GM19328 (cell line): Measurements from ENCODE around the gene SLC36A3.
A peak's percentile ranks its signal among the peaks of the same experiment; 100 is the strongest.
"Not testable (repeated sequence)": the region's sequence is repeated elsewhere in the genome, so short reads cannot be mapped to it uniquely, and the experiment has no call there.

Experiments
- ATAC-seq: cut with Tn5 transposase; IDR thresholded peaks from one replicate; pipeline ENCODE4 v1.9.1; 2021; ENCODE audit warnings: mild to moderate bottlenecking, moderate library complexity; ENCODE audit not compliant: unreplicated experiment

The SLC36A3 gene

GRCh38 chr5:151240924-151241635 lies 62.5 kb downstream of the SLC36A3 start:
- no peak for ATAC-seq

GRCh38 chr5:151240268-151240835 lies 63.2 kb downstream of the SLC36A3 start:
- not testable (repeated sequence) for ATAC-seq

GRCh38 chr5:151239237-151239861 lies 64.2 kb downstream of the SLC36A3 start:
- ATAC-seq, result no peak

GRCh38 chr5:151238303-151238741 lies 65.2 kb downstream of the SLC36A3 start:
- ATAC-seq, result no peak

GRCh38 chr5:151237685-151238084 lies 65.9 kb downstream of the SLC36A3 start:
- ATAC-seq, result no peak

- no peak for ATAC-seq
Observed at GRCh38 chr5:151236888-151237287, 66.7 kb downstream of the SLC36A3 start.

GRCh38 chr5:151235239-151235571 lies 68.4 kb downstream of the SLC36A3 start:
- ATAC-seq, result not testable (repeated sequence)

GRCh38 chr5:151234476-151235238 lies 68.9 kb downstream of the SLC36A3 start:
- ATAC-seq, result peak; percentile 65

GRCh38 chr5:151233616-151234085 lies 69.9 kb downstream of the SLC36A3 start:
- peak; percentile 52 for ATAC-seq

- ATAC-seq, result no peak
Observed at GRCh38 chr5:151231359-151231758, 72.2 kb downstream of the SLC36A3 start.

GRCh38 chr5:151230048-151230680 lies 73.4 kb downstream of the SLC36A3 start:
- no peak for ATAC-seq

GRCh38 chr5:151228986-151229385 lies 74.6 kb downstream of the SLC36A3 start:
- ATAC-seq, result no peak

GRCh38 chr5:151227918-151228447 lies 75.6 kb downstream of the SLC36A3 start:
- no peak for ATAC-seq
